ENCODE data around the gene RNH1.

- TF ChIP-seq POLR2AphosphoS5 (IDR thresholded peaks at IDR 0.05): no peak
- no peak for TF ChIP-seq CTCF (IDR thresholded peaks at IDR 0.05; ENCODE audit: poor library complexity, severe bottlenecking)
- TF ChIP-seq EP300 (conservative IDR thresholded peaks at IDR 0.05; ENCODE audit: poor library complexity, severe bottlenecking): no peak
- no peak for TF ChIP-seq EZH2 (IDR thresholded peaks at IDR 0.05; ENCODE audit: borderline replicate concordance, insufficient read depth, low read length, poor library complexity, severe bottlenecking)
Observed at GRCh38 chr11:537622-538430, 30.8 kb upstream of the RNH1 start.

Measured in neural cell (in vitro differentiated cells).